ENCODE results near the gene MEX3A.
"Not testable (repeated sequence)": the region's sequence is repeated elsewhere in the genome, so short reads cannot be mapped to it uniquely, and the experiment has no call there.

MEX3A gene, protein sequence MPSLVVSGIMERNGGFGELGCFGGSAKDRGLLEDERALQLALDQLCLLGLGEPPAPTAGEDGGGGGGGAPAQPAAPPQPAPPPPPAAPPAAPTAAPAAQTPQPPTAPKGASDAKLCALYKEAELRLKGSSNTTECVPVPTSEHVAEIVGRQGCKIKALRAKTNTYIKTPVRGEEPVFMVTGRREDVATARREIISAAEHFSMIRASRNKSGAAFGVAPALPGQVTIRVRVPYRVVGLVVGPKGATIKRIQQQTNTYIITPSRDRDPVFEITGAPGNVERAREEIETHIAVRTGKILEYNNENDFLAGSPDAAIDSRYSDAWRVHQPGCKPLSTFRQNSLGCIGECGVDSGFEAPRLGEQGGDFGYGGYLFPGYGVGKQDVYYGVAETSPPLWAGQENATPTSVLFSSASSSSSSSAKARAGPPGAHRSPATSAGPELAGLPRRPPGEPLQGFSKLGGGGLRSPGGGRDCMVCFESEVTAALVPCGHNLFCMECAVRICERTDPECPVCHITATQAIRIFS

DNA sequence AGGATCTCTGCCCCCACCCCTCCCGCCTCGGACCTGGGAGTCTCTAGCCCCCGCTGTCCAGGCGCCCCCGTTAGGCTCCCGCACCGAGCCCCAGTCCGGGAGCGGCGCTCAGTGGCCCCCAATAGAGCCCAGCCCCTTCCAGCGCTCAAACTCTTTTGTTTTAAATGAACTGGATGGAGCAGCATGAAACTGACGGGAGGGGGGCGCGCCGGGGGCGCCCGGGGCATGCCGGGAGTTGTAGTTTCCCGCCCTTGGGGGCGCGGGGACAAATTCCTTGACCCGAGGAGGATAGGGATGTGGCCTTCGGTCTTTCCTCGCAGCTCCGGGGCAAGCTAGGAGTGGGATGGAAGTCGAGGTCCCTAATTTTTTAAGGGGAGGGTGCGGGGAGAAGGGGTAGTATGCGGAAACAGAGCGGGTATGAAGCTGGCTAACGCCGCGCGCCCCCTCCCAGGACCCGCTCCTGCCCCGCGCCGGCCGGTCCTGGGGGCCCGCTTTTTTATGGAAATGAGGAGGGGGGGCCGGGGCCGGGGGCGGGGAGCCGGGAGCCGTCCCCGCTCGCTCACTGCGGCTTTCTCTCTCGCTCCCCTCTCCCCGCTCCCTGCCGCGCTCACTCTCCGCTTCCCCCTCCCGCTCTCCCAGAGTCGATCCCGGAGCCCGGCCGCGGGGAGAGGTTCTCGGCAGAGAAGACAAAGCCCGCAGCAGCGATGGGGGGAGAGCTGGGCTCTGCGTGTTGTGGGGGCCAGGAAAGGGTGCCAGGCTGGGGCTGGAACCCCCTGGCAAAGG lies at the start of gene MEX3A:
TSS of gene MEX3A (minus strand) at position 157 of the 783 bp plus-strand sequence. CDS start 467 bp downstream, outside the sequence.
- peak in 13 of 14 donors; percentile 17 to 74 (median 59) for DNase-seq

DNA sequence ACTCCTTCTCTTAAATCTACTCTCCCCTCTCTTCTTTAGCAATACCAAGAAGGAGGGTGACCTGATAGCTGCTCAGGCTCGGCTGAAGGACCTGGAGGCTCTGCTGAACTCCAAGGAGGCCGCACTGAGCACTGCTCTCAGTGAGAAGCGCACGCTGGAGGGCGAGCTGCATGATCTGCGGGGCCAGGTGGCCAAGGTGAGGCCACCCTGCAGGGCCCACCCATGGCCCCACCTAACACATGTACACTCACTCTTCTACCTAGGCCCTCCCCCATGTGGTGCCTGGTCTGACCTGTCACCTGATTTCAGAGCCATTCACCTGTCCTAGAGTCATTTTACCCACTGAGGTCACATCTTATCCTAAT lies 48.3 kb upstream of the MEX3A start:
- no peak for DNase-seq

DNA sequence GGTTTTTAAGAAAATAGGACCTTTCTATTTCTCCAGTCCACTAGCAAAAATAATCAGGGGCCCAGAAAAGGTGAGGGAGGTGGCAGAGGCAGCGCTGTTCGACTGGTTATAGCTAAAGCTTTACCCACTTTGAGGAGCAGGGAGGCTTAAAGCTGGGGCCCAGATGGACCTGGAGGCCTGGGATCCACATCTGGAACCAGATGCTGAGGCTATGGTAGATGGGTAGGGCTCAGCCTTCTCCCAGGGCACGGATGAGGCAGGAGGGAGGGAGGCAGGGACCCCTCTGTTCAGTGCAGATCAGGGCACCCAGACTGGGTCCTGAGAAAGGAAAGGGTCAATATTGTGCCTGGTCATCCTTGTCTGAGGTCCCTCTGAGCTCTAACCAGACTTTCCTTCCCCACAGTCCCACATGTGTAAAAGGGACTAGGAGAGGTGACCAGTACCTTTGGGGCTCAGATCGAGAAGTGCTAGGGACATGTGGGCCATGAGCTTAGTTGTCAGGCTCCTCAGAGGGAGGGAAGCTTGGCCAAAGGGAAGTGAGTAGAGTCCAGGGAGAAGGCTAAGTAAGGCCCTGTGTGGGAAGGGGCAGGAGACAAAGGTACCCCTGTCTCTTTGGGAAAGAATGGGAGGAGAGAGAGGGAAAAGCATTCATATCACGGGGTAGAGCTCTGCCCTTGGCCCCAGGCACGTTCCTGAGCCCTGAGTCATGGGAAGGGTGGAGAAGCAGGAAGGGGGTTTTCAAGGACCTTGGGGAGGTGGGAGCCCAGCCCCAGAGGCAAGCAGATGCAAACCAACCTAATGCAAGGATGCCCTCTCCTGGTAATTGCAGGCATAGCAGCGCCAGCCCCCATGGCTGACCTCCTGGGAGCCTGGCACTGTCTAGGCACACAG lies 47.7 kb upstream of the MEX3A start:
- peak in 11 of 14 donors; percentile 19 to 74 (median 50) for DNase-seq

DNA sequence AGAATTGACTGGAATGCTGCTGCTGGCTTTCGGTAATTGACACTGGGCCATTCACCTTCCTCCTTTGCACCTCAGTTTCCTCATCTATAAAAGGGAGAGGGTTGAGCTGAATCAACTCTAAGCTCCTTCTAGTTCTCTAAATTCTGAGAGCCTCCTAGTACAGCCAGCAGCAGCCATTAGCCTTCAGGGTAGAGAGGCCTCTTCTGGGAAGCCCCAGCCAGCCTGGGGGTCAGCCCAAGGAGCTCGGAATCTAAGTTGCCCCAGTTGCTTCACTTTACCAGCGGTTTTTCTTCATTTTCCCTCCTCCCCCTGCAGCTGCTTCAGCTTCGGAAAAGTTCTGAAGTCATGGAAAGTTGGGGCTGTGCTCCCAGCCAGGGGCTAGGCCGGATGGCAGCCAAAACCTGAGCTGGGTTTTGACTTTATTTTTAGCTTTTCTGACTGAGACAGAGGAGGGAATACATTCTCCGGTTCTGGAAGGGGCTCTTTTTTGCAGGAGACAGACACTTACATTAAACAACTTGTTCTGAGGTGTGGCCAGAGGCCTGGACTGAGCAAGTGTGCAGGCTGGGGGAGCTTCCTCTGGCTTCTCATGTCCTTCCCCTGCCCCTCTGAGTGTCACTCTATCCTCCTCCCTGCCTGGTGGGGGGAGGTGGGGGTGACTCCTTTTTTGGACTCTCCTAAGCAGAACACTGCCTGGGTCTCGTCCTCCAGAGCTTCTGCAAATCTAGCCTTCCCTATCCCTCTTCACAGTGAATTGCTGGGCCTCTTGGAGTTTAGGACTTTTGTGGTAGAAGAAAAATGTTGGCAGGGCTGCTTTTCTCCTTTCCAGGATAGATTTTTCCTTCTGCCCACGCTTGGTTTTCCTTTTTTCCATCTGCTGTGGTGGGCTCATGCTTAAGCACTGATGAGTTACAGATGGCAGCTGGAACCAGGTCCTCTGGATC lies 46.7 kb upstream of the MEX3A start:
- DNase-seq = peak in 3 of 14 donors; percentile 30 to 42 (median 39)

DNA sequence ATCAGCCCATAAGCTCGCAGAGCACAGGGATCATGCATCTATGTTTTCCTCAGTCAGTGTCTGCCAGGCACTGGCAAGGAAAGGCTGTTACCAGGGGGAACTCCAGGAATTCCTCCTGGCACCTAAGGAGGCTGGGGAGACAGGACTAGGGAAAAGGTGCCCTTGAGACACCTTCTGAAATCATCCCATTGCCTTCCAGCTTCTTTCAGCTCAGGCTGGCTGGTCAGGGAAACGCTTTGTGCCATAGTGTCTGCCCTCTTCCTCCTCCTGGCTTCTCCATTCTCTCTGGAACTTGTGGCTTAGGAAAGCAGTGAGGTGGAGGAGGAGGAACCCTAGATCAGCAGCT lies 46.0 kb upstream of the MEX3A start:
- no peak for DNase-seq

DNA sequence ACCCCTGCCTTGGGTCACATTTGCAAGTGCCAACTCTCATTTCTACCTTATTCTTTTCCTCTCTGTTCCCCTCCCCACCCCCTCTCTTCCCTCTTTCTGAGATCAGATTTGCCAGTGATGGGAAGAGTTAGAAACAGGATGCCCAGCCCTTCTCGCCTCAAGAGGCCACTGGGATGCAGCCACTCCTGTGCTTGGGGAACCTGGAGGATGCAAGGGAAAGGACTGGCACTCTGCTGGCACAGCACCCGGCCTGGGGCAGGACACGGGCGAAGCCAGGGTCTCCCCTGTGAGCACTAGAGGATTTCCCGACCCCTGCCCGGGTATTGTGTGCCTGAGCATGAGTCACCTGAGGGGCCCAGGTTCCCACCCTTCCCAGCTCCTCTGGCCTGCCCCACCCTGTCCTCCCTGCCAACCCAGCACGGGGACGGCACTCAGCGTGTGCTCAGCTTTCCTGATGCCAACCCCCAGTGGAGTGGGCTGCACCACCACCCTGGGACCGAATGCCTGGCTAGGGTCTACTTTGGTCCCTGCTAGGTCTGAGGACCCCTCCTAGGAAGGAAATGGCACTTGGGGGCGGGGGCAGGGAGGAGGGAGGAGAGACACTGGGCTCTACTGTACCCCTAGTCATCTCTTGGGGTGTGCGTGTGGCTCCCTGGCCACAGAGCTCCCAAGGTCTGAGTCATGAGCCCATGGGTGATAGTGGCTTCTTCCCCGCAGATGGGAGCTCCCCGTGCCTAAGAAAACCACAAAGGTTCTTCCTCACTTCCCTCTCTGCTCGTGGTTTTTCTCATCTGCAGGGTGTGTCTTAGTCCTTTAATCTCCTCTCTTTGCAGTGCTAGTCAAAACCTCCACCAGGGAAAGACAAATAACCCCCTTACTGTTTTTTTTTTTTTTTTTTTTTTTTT lies 44.6 kb upstream of the MEX3A start:
- DNase-seq = peak in 1 of 14 donors; percentile 59

DNA sequence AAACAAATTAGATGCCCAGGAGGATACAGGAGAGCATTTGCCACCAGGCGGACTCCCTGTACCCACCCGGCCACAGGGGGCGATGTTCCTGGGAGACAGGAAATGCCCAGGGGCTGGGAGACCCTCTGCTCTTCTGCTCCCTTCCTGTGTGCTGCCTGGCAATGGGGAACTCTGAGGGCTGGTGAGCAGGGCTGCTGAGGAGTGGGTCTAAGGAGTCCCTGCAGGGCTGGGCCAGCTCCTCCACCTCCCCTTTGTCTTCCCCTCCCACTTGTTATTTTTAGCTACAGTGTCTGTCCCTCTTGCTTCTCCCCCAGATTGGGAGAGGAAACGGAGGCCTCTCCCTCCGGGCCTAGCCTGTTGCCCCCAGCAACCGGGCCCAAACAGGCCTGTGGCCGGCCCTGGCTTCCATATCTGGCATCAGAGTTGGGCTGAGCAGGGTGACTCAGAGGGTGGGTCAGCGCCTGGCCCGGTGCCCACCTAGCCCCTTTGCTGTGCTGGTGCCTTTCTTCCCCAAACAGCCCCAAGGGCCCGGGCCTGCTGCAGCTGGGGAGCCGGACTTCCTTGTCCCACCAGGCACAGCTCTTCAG lies 43.9 kb upstream of the MEX3A start:
- peak in 8 of 14 donors; percentile 28 to 88 (median 47) for DNase-seq

DNA sequence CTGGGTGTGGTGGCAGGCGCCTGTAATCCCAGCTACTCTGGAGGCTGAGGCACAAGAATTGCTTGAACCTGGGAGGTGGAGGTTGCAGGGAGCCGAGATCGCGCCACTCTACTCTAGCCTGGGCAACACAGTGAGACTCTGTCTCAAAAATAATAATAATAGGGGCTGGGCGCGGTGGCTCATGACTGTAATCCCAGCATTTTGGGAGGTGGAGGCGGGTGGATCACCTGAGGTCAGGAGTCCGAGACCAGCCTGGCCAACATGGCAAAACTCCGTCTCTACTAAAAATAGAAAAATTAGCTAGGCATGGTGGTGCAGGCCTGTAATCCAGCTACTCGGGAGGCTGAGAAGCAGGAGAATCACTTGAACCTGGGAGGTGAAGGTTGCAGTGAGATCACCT lies 43.3 kb upstream of the MEX3A start:
- DNase-seq = not testable (repeated sequence)

DNA sequence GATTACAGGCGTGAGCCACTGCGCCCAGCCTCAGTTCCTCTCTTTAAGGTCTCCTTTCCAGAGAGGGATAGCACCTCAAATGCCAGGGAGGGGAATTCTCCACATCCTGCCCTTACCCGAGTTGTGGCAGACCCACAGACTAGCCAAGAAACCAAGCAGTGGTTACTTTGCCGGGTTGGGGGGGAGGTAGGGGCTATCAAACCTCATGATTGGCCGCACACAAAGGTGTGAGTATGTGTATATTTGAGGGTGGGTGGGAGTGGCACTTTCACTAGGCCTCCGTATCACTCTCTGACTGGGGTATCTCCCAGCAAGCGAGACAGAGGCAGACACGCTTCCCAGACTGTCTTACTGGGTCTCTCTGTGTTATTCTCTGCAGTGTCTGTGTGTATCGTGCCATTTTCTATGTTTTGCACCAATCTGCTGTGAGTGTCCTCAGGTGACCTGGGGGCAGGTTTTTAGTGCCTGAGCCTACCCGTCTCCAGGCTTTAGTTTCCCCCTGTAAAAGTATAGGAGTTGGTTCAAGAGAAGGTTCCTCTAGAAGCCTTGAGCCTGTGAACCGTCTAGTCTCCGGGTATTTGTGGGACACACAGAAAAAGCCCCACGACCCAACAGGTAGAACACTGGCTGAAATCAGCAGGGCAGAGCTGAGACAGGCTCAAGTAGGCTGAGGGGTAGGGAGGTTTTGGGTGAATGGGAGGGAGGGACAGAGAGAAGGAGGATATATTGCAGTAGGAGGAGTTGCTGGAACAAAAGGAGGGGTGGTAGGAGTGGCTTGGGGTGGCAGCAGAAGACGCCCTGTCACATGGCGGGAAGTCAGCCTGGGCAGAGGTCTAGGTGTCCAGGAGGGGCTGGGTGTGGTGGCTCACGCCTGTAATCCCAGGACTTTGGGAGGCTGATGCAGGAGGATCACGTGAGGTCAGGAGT lies 42.6 kb upstream of the MEX3A start:
- peak in 1 of 14 donors; percentile 15 for DNase-seq

DNA sequence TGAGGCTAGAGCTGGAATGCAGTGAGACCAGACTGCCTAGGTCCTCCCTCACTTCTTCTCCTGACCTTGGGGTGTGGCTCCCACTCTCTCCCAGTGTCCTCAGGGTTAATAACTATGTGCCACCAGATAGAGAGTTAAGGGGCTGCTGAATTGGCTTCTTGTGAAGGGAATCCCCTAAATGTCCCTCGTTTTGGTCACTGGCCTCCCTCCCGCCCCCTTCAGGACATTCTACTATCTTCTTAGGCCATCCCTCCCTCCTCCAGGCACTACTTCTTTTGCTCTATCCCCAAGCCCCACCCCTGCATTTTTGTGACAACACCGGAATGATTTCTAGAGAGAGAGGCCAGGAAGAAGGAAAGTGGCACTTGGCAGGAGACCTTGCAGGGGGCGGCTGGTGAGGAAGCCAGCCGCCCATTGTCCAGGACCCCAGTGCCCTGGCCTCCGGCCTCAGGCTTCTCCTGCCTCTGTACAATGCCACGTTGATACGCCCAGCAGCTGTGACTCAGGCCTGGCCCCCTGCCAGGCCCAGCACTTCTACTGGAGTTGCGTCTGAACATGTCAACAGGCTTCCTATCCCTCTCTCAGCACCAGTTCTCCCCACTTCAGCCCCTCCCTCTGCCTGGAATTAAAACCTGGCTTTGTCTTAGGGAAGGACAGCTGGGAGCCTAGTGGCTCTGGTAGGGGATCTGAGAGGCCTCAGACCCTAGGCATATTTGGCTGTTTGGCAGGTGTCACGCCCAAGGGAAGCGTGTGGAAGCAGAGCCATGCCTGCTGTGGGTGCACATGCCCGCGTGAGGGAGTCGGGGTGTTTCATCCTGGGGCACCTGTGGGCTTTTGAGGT lies 41.3 kb upstream of the MEX3A start:
- DNase-seq = peak in 13 of 14 donors; percentile 36 to 96 (median 84)

DNA sequence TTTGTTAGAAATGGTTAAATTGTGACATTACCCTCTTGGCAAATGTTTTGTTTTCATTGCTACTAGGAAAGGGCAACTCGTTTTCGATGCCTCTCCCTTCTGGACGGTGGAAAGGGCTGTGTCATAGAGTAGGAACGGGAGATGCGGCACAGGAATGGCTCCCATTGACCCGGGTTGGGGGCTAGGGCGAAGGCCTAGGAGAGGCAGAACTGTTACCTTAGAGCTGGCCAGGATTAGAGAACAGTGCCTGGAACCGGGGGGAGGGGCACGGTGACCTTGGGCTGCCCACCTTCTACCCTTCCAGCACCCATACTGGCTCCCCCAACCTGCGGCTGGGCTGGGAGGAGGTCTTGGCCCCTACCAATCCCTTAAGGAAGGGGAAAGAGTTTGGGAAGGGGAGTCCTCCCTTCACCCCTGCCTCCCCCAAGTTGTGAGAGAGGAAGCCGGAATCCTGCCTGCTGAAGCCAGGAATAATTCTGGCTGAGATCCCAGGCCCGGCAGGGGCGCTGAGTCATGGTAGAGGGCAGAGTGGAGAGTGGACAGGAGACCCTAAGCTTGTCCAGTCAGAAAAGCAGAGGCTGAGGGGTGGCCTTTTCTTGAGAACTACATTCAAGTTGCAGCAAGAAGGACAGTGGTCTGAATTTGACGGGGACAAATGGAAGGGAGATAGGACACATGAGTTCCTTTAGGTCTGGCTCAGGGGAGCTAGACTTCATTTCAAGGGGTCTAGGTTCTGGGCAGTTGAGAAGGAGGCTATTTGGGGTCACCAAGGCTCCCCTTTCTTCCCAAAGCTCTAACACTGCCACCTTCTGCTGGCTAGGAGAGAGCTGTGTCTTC lies 40.5 kb upstream of the MEX3A start:
- peak in 11 of 14 donors; percentile 42 to 88 (median 58) for DNase-seq

DNA sequence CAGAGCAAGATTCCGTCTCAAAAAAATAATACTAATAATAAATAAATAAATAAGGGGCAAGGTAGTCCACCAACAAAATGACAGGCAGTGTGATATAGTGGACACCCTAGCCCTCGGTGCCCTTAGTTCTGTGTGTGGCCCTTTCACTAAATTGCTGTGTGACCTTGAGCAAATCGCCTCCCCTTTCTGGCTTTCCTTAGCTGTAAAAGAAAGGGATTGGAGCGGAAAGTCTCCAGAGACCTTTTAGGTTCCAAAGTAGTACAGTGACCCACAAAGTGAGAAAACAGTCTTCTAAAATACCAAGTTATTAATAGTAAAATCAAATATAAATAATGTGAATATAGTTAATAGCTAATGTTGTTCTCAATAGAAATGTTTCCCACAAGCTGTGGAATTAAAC lies 39.8 kb upstream of the MEX3A start:
- DNase-seq = no peak

DNA sequence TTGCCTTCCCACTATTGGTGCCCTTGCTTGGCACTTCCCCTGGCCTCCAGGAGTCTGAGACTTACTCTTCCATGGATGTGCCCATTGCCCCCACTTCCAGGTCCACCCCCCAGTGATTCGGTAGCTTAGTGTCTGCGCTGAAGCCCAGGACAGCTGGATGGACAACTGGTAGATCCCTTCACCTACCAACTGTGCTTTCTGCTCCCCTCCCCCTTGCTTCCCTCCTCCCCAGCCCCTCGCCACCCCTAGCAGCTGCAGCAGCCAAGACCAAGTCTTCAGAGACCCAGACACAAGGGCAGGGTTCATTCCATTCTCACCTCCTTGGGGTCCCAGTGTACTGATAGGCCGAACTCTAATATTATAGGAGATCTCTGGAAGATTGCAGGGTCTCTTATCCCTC lies 39.2 kb upstream of the MEX3A start:
- DNase-seq = no peak

DNA sequence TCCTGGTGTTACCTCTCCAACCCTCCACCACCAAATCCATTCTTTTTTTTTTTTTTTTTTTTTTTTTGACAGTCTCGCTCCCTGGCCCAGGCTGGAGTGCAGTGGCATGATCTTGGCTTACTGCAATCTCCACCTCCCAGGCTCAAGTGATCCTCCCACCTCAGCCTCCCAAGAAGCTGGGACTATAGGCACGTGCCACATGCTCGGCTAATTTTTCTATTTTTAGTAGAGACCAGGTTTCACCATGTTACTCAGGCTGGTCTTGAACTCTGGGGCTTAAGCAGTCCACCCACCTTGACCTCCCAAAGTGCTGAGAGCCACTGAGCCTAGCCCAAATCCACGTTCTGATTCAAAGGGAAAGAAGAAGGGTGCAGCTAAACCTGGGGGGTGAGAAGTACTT lies 38.7 kb upstream of the MEX3A start:
- DNase-seq = not testable (repeated sequence)

DNA sequence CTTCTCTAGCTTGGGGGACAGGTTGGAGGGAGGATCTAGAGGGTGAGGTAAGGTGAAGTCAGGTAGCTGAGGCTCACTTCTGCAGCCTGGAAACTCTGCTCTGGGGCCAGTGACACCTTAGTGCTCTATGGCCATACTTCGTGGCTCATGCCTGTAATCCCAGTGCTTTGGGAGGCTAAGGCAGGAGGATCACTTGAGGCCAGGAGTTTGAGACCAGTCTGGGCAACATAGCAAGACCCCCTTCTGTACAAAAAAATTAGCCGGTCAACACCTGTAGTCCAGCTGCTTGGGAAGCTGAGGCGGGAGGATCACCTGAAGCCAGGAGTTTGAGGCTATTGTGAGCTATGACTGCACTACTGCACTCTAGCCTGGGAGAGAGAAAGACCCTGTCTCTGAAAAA lies 38.1 kb upstream of the MEX3A start:
- no peak for DNase-seq

DNA sequence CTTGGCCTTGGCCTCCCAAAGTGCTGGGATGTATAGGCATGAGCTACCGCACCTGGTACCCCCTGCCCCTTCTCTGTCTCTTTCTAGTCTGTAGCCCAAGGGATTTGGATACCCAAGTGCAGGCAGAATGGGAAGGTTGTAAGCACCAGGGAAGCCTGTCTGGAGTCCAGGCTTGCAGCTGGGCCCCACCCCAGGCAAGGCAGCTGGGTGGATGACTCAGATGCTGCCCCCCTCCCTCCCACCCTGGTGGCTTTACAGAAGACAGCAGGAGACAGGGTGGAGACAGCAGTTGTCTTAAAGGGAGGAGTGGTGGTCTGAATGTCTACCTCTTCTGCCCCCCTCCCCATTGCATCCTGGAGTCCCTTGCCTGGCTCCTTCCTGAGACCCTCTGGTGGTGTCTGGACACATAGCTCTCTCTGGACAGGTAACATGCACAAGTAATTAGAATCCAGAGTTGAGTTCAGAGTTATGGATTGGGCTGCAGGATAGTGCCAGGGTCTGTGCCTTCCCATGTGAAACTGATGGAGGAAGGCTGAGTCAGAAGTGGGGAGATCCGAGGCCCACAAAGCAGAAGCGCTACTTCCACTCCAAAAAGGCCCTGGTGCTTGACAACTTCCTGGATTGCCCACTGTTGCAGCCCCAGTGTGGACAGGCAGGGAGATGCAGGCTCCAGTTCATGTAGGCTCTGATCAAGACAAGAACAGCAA lies 37.4 kb upstream of the MEX3A start:
- peak in 7 of 14 donors; percentile 33 to 81 (median 45) for DNase-seq
